ENCODE data around the gene PLA2G4D.

PLA2G4D gene

DNA sequence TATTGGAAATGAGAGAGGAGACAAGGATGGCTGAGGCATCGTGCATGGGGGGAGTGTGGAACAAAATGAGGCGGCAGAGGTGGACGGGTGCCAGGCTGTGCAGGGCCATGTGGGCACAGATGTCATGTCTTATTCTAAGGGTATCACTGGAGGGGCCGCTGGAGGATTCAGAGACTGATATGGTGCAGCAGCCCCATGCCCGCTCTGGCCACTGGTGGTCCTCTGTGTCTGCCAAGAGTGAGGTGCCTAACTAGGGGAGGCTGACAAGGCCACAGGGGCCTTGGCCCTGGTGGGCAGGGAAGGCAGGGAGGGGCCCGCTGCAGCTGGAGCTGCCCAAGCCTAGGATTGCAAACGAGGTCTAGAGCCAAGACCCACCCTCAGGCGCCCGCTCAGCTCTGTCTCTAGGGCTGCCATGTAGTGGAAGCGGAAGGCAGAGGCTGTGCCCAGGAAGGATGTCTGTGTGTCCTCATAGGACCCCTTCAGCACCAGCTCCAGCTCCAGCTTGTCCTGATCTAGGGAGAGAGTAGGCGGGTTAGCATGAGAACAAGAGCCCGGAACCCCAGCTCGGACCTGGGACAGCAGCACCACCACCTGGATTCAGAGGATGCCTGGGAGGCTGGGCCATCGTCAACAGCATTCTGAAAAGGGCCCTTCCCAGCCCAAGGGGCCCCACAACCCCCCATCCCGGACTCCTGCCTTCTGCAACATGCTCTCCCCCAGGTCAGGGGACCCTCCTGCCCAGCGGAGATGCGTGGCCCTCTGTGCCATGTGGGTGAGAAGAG is 11.3 kb downstream of the PLA2G4D start:
- Mint-ChIP-seq H3K36me3 (no peaks in the 10 kb centered on the region), H3K4me3 (no peak overlapping the region), H3K27ac (no peak overlapping the region), H3K9me3 (no peaks in the 10 kb centered on the region), H3K4me1 (peaks cover 7% of the 10 kb centered on the region), H3K27me3 (peaks cover 45% of the 10 kb centered on the region)
- CTCF ChIA-PET, result interaction anchor here (0.6 to 6.7 kb wide), 16 partner anchors 9 to 96 kb away, joined by 3 to 74 read pairs (median 5); partner anchors contain the start of gene PLA2G4D
- no peak for DNase-seq

DNA sequence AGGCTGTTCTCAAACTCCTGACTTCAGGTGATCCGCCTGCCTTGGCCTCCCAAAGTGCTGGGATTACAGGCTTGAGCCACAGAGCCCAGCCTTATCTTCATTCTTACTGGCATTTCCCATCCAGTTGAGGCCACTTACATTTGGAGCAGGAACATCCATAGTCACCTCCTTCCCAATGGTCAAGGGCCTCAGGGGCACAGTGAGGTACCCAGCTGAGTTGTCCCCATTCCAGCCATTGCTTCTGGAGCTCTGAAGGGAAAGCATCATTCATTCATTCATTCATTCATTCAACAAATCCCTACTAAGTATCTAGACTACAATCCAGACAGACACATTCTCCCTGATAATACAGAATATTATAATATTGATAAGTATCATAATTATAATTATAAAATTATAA is 12.2 kb downstream of the PLA2G4D start:
- Mint-ChIP-seq H3K4me1 (peaks cover 7% of the 10 kb centered on the region), H3K9me3 (no peaks in the 10 kb centered on the region), H3K4me3 (no peak overlapping the region), H3K36me3 (no peaks in the 10 kb centered on the region), H3K27me3 (peaks cover 44% of the 10 kb centered on the region), H3K27ac (no peak overlapping the region)
- no peak for DNase-seq
- CTCF ChIA-PET, result interaction anchor here (1.1 to 6.7 kb wide), 6 partner anchors 9 to 89 kb away, joined by 3 to 74 read pairs (median 4); no protein-coding TSS in a partner anchor

DNA sequence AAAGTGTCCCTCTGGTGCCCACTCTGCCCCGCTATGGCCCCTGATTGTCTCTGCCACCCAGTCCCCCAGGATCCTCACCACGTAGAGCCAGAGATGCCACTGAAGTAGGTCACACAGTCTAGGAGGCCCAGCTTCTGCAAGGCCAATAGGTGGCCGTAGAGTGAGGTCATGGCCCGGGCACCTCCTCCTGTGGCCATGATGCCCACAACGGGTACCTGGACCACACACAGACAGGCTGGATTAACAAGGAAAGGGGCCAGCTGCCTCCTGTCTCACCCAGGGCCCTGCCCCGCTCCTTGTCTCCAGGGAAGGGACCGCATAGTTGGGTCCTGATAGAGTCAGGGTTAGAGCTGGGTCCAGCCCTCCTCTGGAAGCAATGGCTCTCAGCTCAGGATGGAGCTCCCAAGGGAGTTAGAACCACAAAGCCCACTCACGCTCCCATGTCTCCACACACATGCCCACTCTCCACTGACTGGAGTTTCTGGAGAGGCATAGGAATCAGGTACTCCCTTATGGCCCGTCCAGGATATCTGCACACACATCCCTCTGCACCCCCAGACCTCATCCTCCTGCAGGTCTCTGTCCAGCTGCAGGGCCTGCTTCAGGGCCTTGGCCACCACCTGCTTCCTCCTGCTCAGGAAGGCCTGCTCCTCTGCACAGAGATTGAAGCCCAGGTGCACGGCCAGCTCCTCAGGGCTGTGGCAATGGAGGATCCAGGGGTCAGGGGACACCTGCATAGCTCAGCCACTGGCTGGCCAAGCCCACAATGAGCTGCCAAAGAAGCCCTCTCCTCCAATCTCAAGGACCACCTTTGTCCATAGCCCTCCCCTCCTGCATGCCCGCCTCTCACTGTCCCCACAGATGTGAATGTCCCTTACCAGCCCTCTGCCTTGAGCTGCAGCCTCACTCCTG is 13.2 kb downstream of the PLA2G4D start:
- Mint-ChIP-seq H3K27me3 (peaks cover 44% of the 10 kb centered on the region), H3K36me3 (no peaks in the 10 kb centered on the region), H3K9me3 (no peaks in the 10 kb centered on the region), H3K4me1 (peaks cover 7% of the 10 kb centered on the region), H3K4me3 (no peak overlapping the region), H3K27ac (no peak overlapping the region)
- CTCF ChIA-PET, result interaction anchor here (0.9 to 6.7 kb wide), 6 partner anchors 8 to 92 kb away, joined by 3 to 74 read pairs (median 4); no protein-coding TSS in a partner anchor
- DNase-seq, result no peak

- H3K9me3 Mint-ChIP-seq, result no peaks in the 10 kb centered on the region
- H3K27me3 Mint-ChIP-seq, result peaks cover 43% of the 10 kb centered on the region
- DNase-seq, result no peak
- peaks cover 7% of the 10 kb centered on the region for H3K4me1 Mint-ChIP-seq
- H3K4me3 Mint-ChIP-seq, result no peak overlapping the region
- CTCF ChIA-PET, result interaction anchor here (0.9 to 6.7 kb wide), 4 partner anchors 10 to 91 kb away, joined by 3 to 74 read pairs (median 3); no protein-coding TSS in a partner anchor
- no peak overlapping the region for H3K27ac Mint-ChIP-seq
- no peaks in the 10 kb centered on the region for H3K36me3 Mint-ChIP-seq
These were observed 14.0 kb downstream of the PLA2G4D start for GRCh38 chr15:42080186-42080918.

DNA sequence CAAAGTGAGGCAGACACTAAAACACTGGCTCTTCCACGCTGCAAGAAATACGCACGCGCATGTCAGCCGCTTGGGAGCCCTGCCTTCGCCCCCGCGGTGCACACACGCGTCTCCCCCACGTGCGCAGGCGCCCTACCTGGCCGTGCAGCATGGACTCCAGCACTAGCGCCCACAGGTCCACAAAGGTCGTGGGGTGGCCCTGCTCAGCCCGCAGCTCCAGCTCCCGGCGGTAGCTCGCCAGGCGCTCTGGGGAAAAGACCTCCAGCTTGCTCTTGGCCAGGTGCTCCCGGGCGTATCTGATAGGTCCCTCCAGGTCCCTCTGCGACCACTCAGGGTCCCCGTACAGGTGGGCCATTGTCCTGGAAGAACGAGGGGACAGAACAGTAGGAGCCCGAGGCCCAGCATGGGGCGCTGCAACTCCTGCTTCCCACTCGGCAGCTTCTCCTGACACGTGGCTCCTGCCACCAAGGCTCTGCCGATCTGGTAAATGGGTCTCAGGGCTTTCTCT is 14.9 kb downstream of the PLA2G4D start:
- no peak for DNase-seq
- H3K27ac Mint-ChIP-seq, result no peak overlapping the region
- CTCF ChIA-PET, result no interaction called here
- no peak overlapping the region for H3K4me3 Mint-ChIP-seq
- peaks cover 4% of the 10 kb centered on the region for H3K4me1 Mint-ChIP-seq
- no peaks in the 10 kb centered on the region for H3K36me3 Mint-ChIP-seq
- no peaks in the 10 kb centered on the region for H3K9me3 Mint-ChIP-seq
- H3K27me3 Mint-ChIP-seq, result peaks cover 37% of the 10 kb centered on the region

DNA sequence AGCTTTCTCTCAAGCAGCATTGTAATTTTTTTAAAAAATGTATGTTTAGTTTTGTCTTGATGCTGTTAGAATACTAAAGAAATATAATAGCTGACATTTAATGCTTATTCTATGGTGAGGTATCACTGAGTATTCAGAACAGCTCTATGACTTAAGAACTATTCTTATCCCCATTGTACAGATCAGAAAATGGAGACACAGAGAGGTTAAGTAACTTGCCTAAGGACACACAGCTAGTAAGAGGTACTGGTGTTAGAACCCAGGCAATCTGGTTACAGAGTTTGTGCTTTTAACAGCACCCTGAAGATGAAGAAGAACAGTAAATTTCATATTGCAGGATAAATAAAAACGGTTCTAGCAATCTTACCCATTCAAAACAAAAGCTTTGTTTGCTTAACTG is 15.5 kb downstream of the PLA2G4D start:
- Mint-ChIP-seq H3K27ac (no peak overlapping the region), H3K4me3 (no peak overlapping the region), H3K36me3 (no peaks in the 10 kb centered on the region), H3K4me1 (no peaks in the 10 kb centered on the region), H3K9me3 (no peaks in the 10 kb centered on the region), H3K27me3 (peaks cover 39% of the 10 kb centered on the region)
- no peak for DNase-seq
- CTCF ChIA-PET, result interaction anchor here (1.0 to 2.1 kb wide), 3 partner anchors 12 to 60 kb away, joined by 4 to 6 read pairs (median 5); no protein-coding TSS in a partner anchor

- Mint-ChIP-seq H3K36me3 (no peaks in the 10 kb centered on the region), H3K4me1 (no peaks in the 10 kb centered on the region)
- CTCF ChIA-PET, result interaction anchor here (1.0 to 2.1 kb wide), 4 partner anchors 11 to 308 kb away, joined by 3 to 6 read pairs (median 4); no protein-coding TSS in a partner anchor
These were observed 16.7 kb downstream of the PLA2G4D start for GRCh38 chr15:42077689-42078088.

GRCh38 chr15:42073418-42073817 is 20.9 kb downstream of the PLA2G4D start:
- no peaks in the 10 kb centered on the region for H3K9me3 Mint-ChIP-seq
- H3K36me3 Mint-ChIP-seq, result no peaks in the 10 kb centered on the region
- DNase-seq, result no peak
- peaks cover 18% of the 10 kb centered on the region for H3K27me3 Mint-ChIP-seq
- no peak overlapping the region for H3K27ac Mint-ChIP-seq
- CTCF ChIA-PET, result interaction anchor here (1.0 to 3.4 kb wide), 6 partner anchors 8 to 84 kb away, joined by 3 to 14 read pairs (median 4); no protein-coding TSS in a partner anchor
- H3K4me1 Mint-ChIP-seq, result no peaks in the 10 kb centered on the region
- no peak overlapping the region for H3K4me3 Mint-ChIP-seq

More at GRCh38 chr15:42077689-42078088, 16.7 kb downstream of the PLA2G4D start:
- no peak overlapping the region for H3K27ac Mint-ChIP-seq
- H3K9me3 Mint-ChIP-seq, result no peaks in the 10 kb centered on the region
- no peak for DNase-seq
- peaks cover 40% of the 10 kb centered on the region for H3K27me3 Mint-ChIP-seq
- H3K4me3 Mint-ChIP-seq, result no peak overlapping the region

- no peaks in the 10 kb centered on the region for H3K4me1 Mint-ChIP-seq
- no peak overlapping the region for H3K4me3 Mint-ChIP-seq
- no peaks in the 10 kb centered on the region for H3K36me3 Mint-ChIP-seq
- DNase-seq, result no peak
- H3K27me3 Mint-ChIP-seq, result peaks cover 13% of the 10 kb centered on the region
- CTCF ChIA-PET, result interaction anchor here (1.0 to 3.4 kb wide), 4 partner anchors 12 to 65 kb away, joined by 3 to 14 read pairs (median 4); no protein-coding TSS in a partner anchor
- H3K27ac Mint-ChIP-seq, result no peak overlapping the region
- peaks cover 3% of the 10 kb centered on the region for H3K9me3 Mint-ChIP-seq
These were observed 22.1 kb downstream of the PLA2G4D start for GRCh38 chr15:42072141-42072685.

DNA sequence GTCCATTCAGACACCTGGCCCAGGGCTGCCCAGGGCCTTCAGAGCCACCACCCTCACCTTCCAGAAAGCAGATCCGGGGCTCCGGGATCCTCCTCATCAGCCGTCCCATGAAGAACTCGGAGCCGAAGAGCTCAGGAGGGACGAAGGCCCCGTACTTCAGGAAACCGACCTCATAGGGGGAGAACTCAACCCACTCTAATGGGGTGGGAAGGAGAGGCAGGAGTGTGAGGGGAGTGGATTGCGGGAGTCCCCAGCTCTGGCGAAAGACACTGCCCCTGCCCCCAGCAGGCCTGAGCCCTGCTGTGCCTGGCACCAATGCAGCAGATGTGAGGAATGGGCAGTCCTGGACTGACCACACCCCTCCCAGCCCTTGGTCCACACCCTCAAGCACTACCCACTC is 22.6 kb downstream of the PLA2G4D start:
- Mint-ChIP-seq H3K4me3 (no peak overlapping the region), H3K27ac (no peak overlapping the region), H3K4me1 (no peaks in the 10 kb centered on the region), H3K36me3 (no peaks in the 10 kb centered on the region), H3K9me3 (peaks cover 3% of the 10 kb centered on the region), H3K27me3 (peaks cover 18% of the 10 kb centered on the region)
- CTCF ChIA-PET, result no interaction called here
- no peak for DNase-seq

GRCh38 chr15:42070976-42071350 is 23.4 kb downstream of the PLA2G4D start:
- no peak overlapping the region for H3K4me3 Mint-ChIP-seq
- H3K27ac Mint-ChIP-seq, result no peak overlapping the region
- no peaks in the 10 kb centered on the region for H3K36me3 Mint-ChIP-seq
- DNase-seq, result no peak
- peaks cover 2% of the 10 kb centered on the region for H3K4me1 Mint-ChIP-seq
- peaks cover 3% of the 10 kb centered on the region for H3K9me3 Mint-ChIP-seq
- CTCF ChIA-PET, result interaction anchor here (1.3 kb wide), 1 partner anchor 9 kb away, joined by 3 read pairs; no protein-coding TSS in a partner anchor
- peaks cover 26% of the 10 kb centered on the region for H3K27me3 Mint-ChIP-seq

GRCh38 chr15:42070279-42070975 is 23.9 kb downstream of the PLA2G4D start:
- no peak for DNase-seq
- H3K4me3 Mint-ChIP-seq, result no peak overlapping the region
- no peak overlapping the region for H3K27ac Mint-ChIP-seq
- CTCF ChIA-PET, result interaction anchor here (1.2 to 1.3 kb wide), 2 partner anchors 10 to 14 kb away, joined by 3 read pairs; no protein-coding TSS in a partner anchor
- peaks cover 2% of the 10 kb centered on the region for H3K4me1 Mint-ChIP-seq
- peaks cover 3% of the 10 kb centered on the region for H3K9me3 Mint-ChIP-seq
- no peaks in the 10 kb centered on the region for H3K36me3 Mint-ChIP-seq
- H3K27me3 Mint-ChIP-seq, result peaks cover 31% of the 10 kb centered on the region
